Choroid plexus epithelial cell (primary cell): ENCODE data around the gene CCNK.
A peak's percentile ranks its signal among the peaks of the same experiment; 100 is the strongest.

Source experiments
- DNase-seq: peaks from one replicate; pipeline ENCODE4 v3.0.0-alpha.2; 2010; ENCODE audit warnings: low read depth
- H3K4me3 ChIP-seq: 2 replicates; pipeline ENCODE4 v1.5.1; 2011; ENCODE audit warnings: low read depth, mild to moderate bottlenecking, control low read depth, low read length, moderate library complexity
- CTCF ChIP-seq: conservative IDR thresholded peaks from 2 replicates; pipeline ENCODE4 v1.5.1; 2011; ENCODE audit warnings: low read depth, mild to moderate bottlenecking, control low read depth, inconsistent platforms, low read length, moderate library complexity

Gene CCNK

GRCh38 chr14:99479906-99480869 is 1.0 kb upstream of the CCNK start, which contains the start of gene SETD3:
Gene SETD3 (minus strand): TSS chr14:99480859. CDS start chr14:99465805, 15,054 bp downstream.
- H3K4me3 ChIP-seq = peak within 1 kb of the TSS; percentile 92
- TF ChIP-seq CTCF = peak; percentile 31
- peak; percentile 65 for DNase-seq

- TF ChIP-seq CTCF = peak; percentile 22
- peak overlapping the region; percentile 92 for H3K4me3 ChIP-seq
- peak; percentile 52 for DNase-seq
Measured at GRCh38 chr14:99481745-99482099, 513 bp downstream of the CCNK start.

GRCh38 chr14:99484106-99484505 is 2.9 kb downstream of the CCNK start:
- TF ChIP-seq CTCF = no peak
- no peak overlapping the region for H3K4me3 ChIP-seq
- DNase-seq = no peak

GRCh38 chr14:99497341-99497740 is 16.1 kb downstream of the CCNK start:
- DNase-seq = no peak
- TF ChIP-seq CTCF = no peak
- no peak overlapping the region for H3K4me3 ChIP-seq

- no peak for DNase-seq
- TF ChIP-seq CTCF = no peak
- H3K4me3 ChIP-seq = no peak overlapping the region
Measured at GRCh38 chr14:99497894-99498293, 16.7 kb downstream of the CCNK start.

GRCh38 chr14:99502989-99503421 is 21.8 kb downstream of the CCNK start:
- no peak for TF ChIP-seq CTCF
- no peak overlapping the region for H3K4me3 ChIP-seq
- DNase-seq = no peak

GRCh38 chr14:99503848-99504453 is 22.7 kb downstream of the CCNK start:
- TF ChIP-seq CTCF = no peak
- DNase-seq = no peak
- H3K4me3 ChIP-seq = no peak overlapping the region
